Fibroblast of lung (primary cell): ENCODE results near the gene FCHSD1.

Experiments
- EZH2 ChIP-seq: IDR thresholded peaks from 2 replicates; pipeline ENCODE4 v1.5.1; 2012; ENCODE audit warnings: low read length, control low read depth, mild to moderate bottlenecking; ENCODE audit errors: missing control alignments
- TF ChIP-seq, protein P1 (sequence below), 2 donors: IDR thresholded peaks in 1 of 2; conservative IDR thresholded peaks in 1 of 2; 1 replicate in 1 of 2; 2 replicates in 1 of 2; pipeline ENCODE4 v1.5.1; 2011 to 2012; ENCODE audit warnings: low read length in 2 of 2, control low read depth in 1 of 2, inconsistent platforms in 1 of 2, low read depth in 1 of 2, mild to moderate bottlenecking in 1 of 2

- TF ChIP-seq, protein P1, sequence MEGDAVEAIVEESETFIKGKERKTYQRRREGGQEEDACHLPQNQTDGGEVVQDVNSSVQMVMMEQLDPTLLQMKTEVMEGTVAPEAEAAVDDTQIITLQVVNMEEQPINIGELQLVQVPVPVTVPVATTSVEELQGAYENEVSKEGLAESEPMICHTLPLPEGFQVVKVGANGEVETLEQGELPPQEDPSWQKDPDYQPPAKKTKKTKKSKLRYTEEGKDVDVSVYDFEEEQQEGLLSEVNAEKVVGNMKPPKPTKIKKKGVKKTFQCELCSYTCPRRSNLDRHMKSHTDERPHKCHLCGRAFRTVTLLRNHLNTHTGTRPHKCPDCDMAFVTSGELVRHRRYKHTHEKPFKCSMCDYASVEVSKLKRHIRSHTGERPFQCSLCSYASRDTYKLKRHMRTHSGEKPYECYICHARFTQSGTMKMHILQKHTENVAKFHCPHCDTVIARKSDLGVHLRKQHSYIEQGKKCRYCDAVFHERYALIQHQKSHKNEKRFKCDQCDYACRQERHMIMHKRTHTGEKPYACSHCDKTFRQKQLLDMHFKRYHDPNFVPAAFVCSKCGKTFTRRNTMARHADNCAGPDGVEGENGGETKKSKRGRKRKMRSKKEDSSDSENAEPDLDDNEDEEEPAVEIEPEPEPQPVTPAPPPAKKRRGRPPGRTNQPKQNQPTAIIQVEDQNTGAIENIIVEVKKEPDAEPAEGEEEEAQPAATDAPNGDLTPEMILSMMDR (conservative IDR thresholded peaks at IDR 0.05 in 1 of 2, IDR thresholded peaks at IDR 0.05 in 1 of 2; ENCODE audit: low read depth in 1 of 2, low read length in 2 of 2), result no peak
- TF ChIP-seq EZH2, result no peak
Measured at GRCh38 chr5:141649056-141649688, 2.0 kb downstream of the FCHSD1 start.
